ENCODE results near the gene SH3BGRL3.

SH3BGRL3 gene

DNA sequence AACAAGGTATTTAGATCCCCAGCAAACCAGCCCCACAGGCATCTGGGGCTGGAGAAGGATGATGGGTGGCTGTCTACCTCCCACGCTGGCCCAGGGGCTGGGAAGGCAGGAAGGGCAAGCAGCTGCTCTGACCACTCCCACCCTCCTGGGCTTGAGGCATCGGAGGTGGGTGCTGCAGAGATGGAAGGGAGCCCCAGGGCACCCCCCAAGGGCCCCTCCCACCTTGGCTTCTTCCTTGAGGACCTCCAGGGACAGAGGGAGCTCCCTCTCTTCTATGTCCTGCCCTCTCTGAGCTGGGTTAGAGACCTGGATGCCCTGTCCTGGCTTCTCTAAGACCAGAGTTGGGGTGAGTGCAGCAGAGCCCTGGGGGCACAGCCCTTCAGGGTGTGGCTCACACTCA is 41.0 kb downstream of the SH3BGRL3 start:
- Histone ChIP-seq H3K9me3 (ENCODE audit: severe bottlenecking) (no peaks in the 10 kb centered on the region), H3K27me3 (ENCODE audit: insufficient read depth, poor library complexity, severe bottlenecking) (no peaks in the 10 kb centered on the region), H3K4me1 (ENCODE audit: insufficient read depth, poor library complexity, severe bottlenecking) (no peaks in the 10 kb centered on the region), H3K4me3 (ENCODE audit: severe bottlenecking) (no peak overlapping the region), H3K27ac (ENCODE audit: poor library complexity, severe bottlenecking) (no peak overlapping the region), H3K36me3 (ENCODE audit: low read depth) (peaks cover 48% of the 10 kb centered on the region)
- TF ChIP-seq, protein P1, sequence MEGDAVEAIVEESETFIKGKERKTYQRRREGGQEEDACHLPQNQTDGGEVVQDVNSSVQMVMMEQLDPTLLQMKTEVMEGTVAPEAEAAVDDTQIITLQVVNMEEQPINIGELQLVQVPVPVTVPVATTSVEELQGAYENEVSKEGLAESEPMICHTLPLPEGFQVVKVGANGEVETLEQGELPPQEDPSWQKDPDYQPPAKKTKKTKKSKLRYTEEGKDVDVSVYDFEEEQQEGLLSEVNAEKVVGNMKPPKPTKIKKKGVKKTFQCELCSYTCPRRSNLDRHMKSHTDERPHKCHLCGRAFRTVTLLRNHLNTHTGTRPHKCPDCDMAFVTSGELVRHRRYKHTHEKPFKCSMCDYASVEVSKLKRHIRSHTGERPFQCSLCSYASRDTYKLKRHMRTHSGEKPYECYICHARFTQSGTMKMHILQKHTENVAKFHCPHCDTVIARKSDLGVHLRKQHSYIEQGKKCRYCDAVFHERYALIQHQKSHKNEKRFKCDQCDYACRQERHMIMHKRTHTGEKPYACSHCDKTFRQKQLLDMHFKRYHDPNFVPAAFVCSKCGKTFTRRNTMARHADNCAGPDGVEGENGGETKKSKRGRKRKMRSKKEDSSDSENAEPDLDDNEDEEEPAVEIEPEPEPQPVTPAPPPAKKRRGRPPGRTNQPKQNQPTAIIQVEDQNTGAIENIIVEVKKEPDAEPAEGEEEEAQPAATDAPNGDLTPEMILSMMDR (IDR thresholded peaks at IDR 0.05; ENCODE audit: poor library complexity, severe bottlenecking) = no peak
- ATAC-seq (ENCODE audit: low read depth) (peak; percentile 11; the same call in 1 of the 3 replicates), DNase-seq (ENCODE audit: low spot score) (no peak)

DNA sequence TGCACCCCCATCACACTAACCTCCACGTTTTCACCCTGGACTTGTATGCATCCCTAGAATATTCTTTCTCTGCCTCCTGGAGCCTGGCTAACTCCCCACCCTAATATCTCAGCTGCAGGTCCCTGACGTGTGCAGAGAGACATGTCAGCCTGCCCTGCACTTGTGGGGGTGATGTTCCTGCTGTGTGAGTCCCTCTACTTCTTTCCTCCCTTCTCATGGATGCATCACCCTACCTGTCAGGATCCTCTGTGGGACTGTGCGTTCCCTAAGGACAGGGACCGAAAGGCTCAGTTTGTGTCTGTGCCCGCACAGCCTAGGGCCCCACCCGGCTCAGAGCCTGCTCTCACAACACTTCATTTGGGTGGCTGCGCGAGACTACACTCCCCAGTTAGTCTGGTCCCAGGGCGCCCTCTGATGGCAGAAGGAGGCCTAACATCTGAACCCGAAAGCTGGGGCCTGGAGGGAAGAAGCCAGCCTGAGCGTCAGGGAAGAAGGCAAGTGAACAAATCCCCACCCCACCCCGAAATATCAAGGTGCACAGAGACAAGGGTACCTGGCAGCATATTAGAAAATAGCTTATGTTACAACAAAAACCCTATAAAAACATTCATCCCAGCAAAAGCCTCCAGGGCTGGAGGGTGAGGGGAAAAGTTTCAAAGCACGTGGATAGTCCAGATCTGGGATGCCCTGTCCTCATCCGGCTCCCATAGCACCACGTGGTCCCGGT is 41.6 kb downstream of the SH3BGRL3 start:
- peak; percentile 81 for ATAC-seq (ENCODE audit: low read depth)
- Histone ChIP-seq H3K27me3 (ENCODE audit: insufficient read depth, poor library complexity, severe bottlenecking) (no peaks in the 10 kb centered on the region), H3K9me3 (ENCODE audit: severe bottlenecking) (no peaks in the 10 kb centered on the region), H3K36me3 (ENCODE audit: low read depth) (peaks cover 54% of the 10 kb centered on the region), H3K4me1 (ENCODE audit: insufficient read depth, poor library complexity, severe bottlenecking) (no peaks in the 10 kb centered on the region), H3K4me3 (ENCODE audit: severe bottlenecking) (no peak overlapping the region), H3K27ac (ENCODE audit: poor library complexity, severe bottlenecking) (no peak overlapping the region)
- no peak for DNase-seq (ENCODE audit: low spot score)
- TF ChIP-seq, protein P1 (IDR thresholded peaks at IDR 0.05; ENCODE audit: poor library complexity, severe bottlenecking) = peak; percentile 85

DNA sequence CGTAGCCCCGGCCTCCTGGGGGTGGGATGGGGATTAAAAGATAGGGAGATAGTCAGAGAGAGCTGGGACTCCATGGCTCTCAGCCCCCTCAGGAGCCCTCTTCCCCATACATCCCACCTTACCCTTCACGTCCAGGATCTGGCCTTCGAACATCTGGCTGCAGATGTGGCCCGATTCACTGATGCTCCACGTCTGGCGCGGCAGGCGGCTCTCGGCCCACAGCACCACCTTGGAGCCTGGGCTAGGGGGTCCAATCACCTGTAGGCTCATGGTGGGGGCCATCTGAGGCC is 42.1 kb downstream of the SH3BGRL3 start:
- no peaks in the 10 kb centered on the region for H3K9me3 ChIP-seq (ENCODE audit: severe bottlenecking)
- TF ChIP-seq, protein P1 (IDR thresholded peaks at IDR 0.05; ENCODE audit: poor library complexity, severe bottlenecking) = no peak
- no peaks in the 10 kb centered on the region for H3K4me1 ChIP-seq (ENCODE audit: insufficient read depth, poor library complexity, severe bottlenecking)
- H3K36me3 ChIP-seq (ENCODE audit: low read depth) = peaks cover 59% of the 10 kb centered on the region
- H3K4me3 ChIP-seq (ENCODE audit: severe bottlenecking) = no peak overlapping the region
- ATAC-seq (ENCODE audit: low read depth) (no peak), DNase-seq (ENCODE audit: low spot score) (no peak)
- H3K27ac ChIP-seq (ENCODE audit: poor library complexity, severe bottlenecking) = no peak overlapping the region
- no peaks in the 10 kb centered on the region for H3K27me3 ChIP-seq (ENCODE audit: insufficient read depth, poor library complexity, severe bottlenecking)

DNA sequence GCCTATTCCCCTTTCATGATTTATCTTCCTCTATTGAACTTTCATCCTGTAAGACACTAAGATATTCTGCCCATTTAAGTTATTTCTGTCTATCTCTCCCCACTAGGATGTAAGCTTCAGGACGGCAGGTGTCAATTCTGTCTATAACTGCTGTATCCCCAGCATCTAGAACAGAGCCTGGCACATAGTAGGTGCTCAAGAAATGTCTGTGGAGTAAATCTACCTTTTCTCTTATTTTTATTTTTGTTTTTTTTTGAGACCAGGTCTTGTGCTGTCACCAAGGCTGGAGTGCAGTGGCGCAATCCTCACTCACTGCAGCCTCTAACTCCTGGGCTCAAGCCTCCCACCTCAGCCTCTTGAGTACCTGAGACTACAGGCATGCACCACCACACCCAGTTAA is 43.5 kb downstream of the SH3BGRL3 start:
- Histone ChIP-seq H3K27me3 (ENCODE audit: insufficient read depth, poor library complexity, severe bottlenecking) (no peaks in the 10 kb centered on the region), H3K4me1 (ENCODE audit: insufficient read depth, poor library complexity, severe bottlenecking) (peaks cover 7% of the 10 kb centered on the region)
- TF ChIP-seq, protein P1 (IDR thresholded peaks at IDR 0.05; ENCODE audit: poor library complexity, severe bottlenecking) = no peak

DNA sequence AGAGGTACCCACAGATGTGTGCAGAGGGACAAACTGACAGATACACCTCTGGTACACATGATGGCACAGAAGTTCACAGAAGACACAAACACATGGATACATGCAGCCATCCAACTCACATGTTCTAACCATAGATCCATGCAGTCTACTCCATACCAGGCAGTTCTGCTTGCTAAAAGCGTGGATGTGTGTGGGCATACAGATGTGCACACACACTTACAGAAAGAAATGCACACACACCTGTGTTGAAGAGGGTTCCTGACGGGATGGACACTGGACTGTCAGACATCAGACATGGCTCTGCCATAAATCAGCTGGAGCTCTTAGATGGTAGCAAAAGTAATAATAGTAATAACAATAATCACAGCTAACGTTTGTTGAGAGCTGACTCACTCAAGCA is 44.7 kb downstream of the SH3BGRL3 start:
- H3K27me3 ChIP-seq (ENCODE audit: insufficient read depth, poor library complexity, severe bottlenecking) = no peaks in the 10 kb centered on the region
- no peak overlapping the region for H3K4me3 ChIP-seq (ENCODE audit: severe bottlenecking)
- H3K9me3 ChIP-seq (ENCODE audit: severe bottlenecking) = no peaks in the 10 kb centered on the region
- TF ChIP-seq, protein P1 (IDR thresholded peaks at IDR 0.05; ENCODE audit: poor library complexity, severe bottlenecking) = no peak
- no peak overlapping the region for H3K27ac ChIP-seq (ENCODE audit: poor library complexity, severe bottlenecking)
- no peak for ATAC-seq (ENCODE audit: low read depth)
- no peak for DNase-seq (ENCODE audit: low spot score)
- H3K4me1 ChIP-seq (ENCODE audit: insufficient read depth, poor library complexity, severe bottlenecking) = peaks cover 7% of the 10 kb centered on the region
- H3K36me3 ChIP-seq (ENCODE audit: low read depth) = peaks cover 67% of the 10 kb centered on the region

More for the DNA sequence above, 43.5 kb downstream of the SH3BGRL3 start:
- no peak overlapping the region for H3K27ac ChIP-seq (ENCODE audit: poor library complexity, severe bottlenecking)
- peaks cover 65% of the 10 kb centered on the region for H3K36me3 ChIP-seq (ENCODE audit: low read depth)
- DNase-seq (ENCODE audit: low spot score) (no peak), ATAC-seq (ENCODE audit: low read depth) (no peak)
- no peaks in the 10 kb centered on the region for H3K9me3 ChIP-seq (ENCODE audit: severe bottlenecking)
- no peak overlapping the region for H3K4me3 ChIP-seq (ENCODE audit: severe bottlenecking)
